ENCODE measurements around the gene SPO11. TPM values are rescaled to one million over a fixed set of nuclear protein-coding genes. Genes with fewer than 3 reads are reported as not detected.

SPO11 gene
- total RNA-seq, 1 experiment from 2014 or later: not detected

- ChIA-PET POLR2A (ENCODE audit: unreplicated experiment) (no interaction called here), CTCF (no interaction called here)
- H3K27ac ChIP-seq (ENCODE audit: low read length): no peak overlapping the region
- no TSS peak for BruUV-seq (replicated peaks)
- H3K27me3 ChIP-seq (ENCODE audit: low read length): peaks cover 74% of the 10 kb centered on the region
- no peak for DNase-seq
- no peaks in the 10 kb centered on the region for H3K4me1 ChIP-seq (ENCODE audit: insufficient read depth, low read length)
- no peak overlapping the region for H3K4me3 ChIP-seq (ENCODE audit: low read length)
- no peak overlapping the region for H3K9ac ChIP-seq (ENCODE audit: low read length)
- intact Hi-C loops (cut with micrococcal nuclease): no loop called here
- H3K79me2 ChIP-seq (ENCODE audit: low read length): no peaks in the 10 kb centered on the region
- TF ChIP-seq EZH2phosphoT487 (IDR thresholded peaks at IDR 0.05; ENCODE audit: borderline replicate concordance, low read length) (no peak), EZH2 (IDR thresholded peaks at IDR 0.05; ENCODE audit: low read length, unreplicated experiment) (no peak)
- TF ChIP-seq, protein P1, sequence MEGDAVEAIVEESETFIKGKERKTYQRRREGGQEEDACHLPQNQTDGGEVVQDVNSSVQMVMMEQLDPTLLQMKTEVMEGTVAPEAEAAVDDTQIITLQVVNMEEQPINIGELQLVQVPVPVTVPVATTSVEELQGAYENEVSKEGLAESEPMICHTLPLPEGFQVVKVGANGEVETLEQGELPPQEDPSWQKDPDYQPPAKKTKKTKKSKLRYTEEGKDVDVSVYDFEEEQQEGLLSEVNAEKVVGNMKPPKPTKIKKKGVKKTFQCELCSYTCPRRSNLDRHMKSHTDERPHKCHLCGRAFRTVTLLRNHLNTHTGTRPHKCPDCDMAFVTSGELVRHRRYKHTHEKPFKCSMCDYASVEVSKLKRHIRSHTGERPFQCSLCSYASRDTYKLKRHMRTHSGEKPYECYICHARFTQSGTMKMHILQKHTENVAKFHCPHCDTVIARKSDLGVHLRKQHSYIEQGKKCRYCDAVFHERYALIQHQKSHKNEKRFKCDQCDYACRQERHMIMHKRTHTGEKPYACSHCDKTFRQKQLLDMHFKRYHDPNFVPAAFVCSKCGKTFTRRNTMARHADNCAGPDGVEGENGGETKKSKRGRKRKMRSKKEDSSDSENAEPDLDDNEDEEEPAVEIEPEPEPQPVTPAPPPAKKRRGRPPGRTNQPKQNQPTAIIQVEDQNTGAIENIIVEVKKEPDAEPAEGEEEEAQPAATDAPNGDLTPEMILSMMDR (conservative IDR thresholded peaks at IDR 0.05; ENCODE audit: low read depth, low read length): no peak
- H2AFZ ChIP-seq (ENCODE audit: low read length): no peak overlapping the region
- no peaks in the 10 kb centered on the region for H3K36me3 ChIP-seq (ENCODE audit: low read depth, low read length)
- no peak for ATAC-seq
- no peaks in the 10 kb centered on the region for H3K9me3 ChIP-seq (ENCODE audit: low read length)
- H3F3A ChIP-seq (ENCODE audit: low read length, unreplicated experiment): no peaks in the 10 kb centered on the region
- H3K4me2 ChIP-seq (ENCODE audit: low read length): no peak overlapping the region
- no peaks in the 10 kb centered on the region for H3K9me2 ChIP-seq (replicated peaks; ENCODE audit: low read length)
- H4K20me1 ChIP-seq (ENCODE audit: low read length): no peaks in the 10 kb centered on the region
Measured at GRCh38 chr20:57317789-57318371, 11.7 kb upstream of the SPO11 start.

DNA sequence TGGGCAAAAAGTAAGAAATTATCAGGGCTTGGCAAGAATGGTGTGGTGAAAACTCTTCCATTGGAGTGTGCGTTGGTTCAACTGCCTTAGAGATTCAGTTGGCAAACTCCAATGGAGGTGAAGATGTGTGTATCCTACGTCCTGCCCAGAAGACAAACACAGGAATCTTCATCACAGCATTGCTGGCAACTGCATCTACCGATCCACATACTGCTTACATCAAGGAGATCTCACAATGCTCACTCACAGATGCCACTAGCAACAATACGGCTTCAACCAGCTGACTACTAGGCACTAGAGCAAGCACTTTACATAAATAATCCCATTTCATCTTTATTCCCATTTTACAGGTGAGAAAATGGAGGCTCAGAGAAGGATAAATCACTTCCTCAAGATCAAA is 10.0 kb upstream of the SPO11 start:
- Histone ChIP-seq H3K9me3 (ENCODE audit: low read length) (no peaks in the 10 kb centered on the region), H3K27ac (ENCODE audit: low read length) (no peak overlapping the region), H4K20me1 (ENCODE audit: low read length) (no peaks in the 10 kb centered on the region), H3K4me1 (ENCODE audit: insufficient read depth, low read length) (no peaks in the 10 kb centered on the region), H3K4me3 (ENCODE audit: low read length) (no peak overlapping the region), H2AFZ (ENCODE audit: low read length) (no peak overlapping the region), H3K9me2 (replicated peaks; ENCODE audit: low read length) (no peaks in the 10 kb centered on the region), H3K4me2 (ENCODE audit: low read length) (no peak overlapping the region), H3K36me3 (ENCODE audit: low read depth, low read length) (no peaks in the 10 kb centered on the region), H3F3A (ENCODE audit: low read length, unreplicated experiment) (no peaks in the 10 kb centered on the region), H3K79me2 (ENCODE audit: low read length) (no peaks in the 10 kb centered on the region), H3K9ac (ENCODE audit: low read length) (no peak overlapping the region), H3K27me3 (ENCODE audit: low read length) (peaks cover 59% of the 10 kb centered on the region)
- TF ChIP-seq EZH2 (IDR thresholded peaks at IDR 0.05; ENCODE audit: low read length, unreplicated experiment): no peak
- TF ChIP-seq EZH2phosphoT487 (IDR thresholded peaks at IDR 0.05; ENCODE audit: borderline replicate concordance, low read length): no peak
- TF ChIP-seq, protein P1 (conservative IDR thresholded peaks at IDR 0.05; ENCODE audit: low read depth, low read length): no peak
- DNase-seq (no peak), ATAC-seq (no peak)
- BruUV-seq (replicated peaks): no TSS peak
- ChIA-PET POLR2A (ENCODE audit: unreplicated experiment) (no interaction called here), CTCF (no interaction called here)
- intact Hi-C loops (cut with micrococcal nuclease): no loop called here

GRCh38 chr20:57320358-57320757 is 9.2 kb upstream of the SPO11 start:
- Histone ChIP-seq H3K4me2 (ENCODE audit: low read length) (no peak overlapping the region), H3K36me3 (ENCODE audit: low read depth, low read length) (no peaks in the 10 kb centered on the region), H3K9me2 (replicated peaks; ENCODE audit: low read length) (no peaks in the 10 kb centered on the region), H3K9ac (ENCODE audit: low read length) (no peak overlapping the region), H3K27me3 (ENCODE audit: low read length) (peaks cover 52% of the 10 kb centered on the region), H3K79me2 (ENCODE audit: low read length) (no peaks in the 10 kb centered on the region), H4K20me1 (ENCODE audit: low read length) (no peaks in the 10 kb centered on the region), H3K27ac (ENCODE audit: low read length) (no peak overlapping the region), H2AFZ (ENCODE audit: low read length) (no peak overlapping the region), H3K4me3 (ENCODE audit: low read length) (no peak overlapping the region), H3F3A (ENCODE audit: low read length, unreplicated experiment) (no peaks in the 10 kb centered on the region), H3K9me3 (ENCODE audit: low read length) (no peaks in the 10 kb centered on the region), H3K4me1 (ENCODE audit: insufficient read depth, low read length) (no peaks in the 10 kb centered on the region)
- CTCF ChIA-PET: no interaction called here
- TF ChIP-seq EZH2 (IDR thresholded peaks at IDR 0.05; ENCODE audit: low read length, unreplicated experiment) (no peak), EZH2phosphoT487 (IDR thresholded peaks at IDR 0.05; ENCODE audit: borderline replicate concordance, low read length) (no peak)
- TF ChIP-seq, protein P1 (conservative IDR thresholded peaks at IDR 0.05; ENCODE audit: low read depth, low read length): no peak
- BruUV-seq (replicated peaks): no TSS peak
- intact Hi-C loops (cut with micrococcal nuclease): no loop called here
- POLR2A ChIA-PET (ENCODE audit: unreplicated experiment): no interaction called here
- no peak for DNase-seq
- no peak for ATAC-seq

All from PC-3 (cell line).